SK-N-SH (cell line): ENCODE data around the gene IL20. TPM values are rescaled to one million over a fixed set of nuclear protein-coding genes. Genes with fewer than 3 reads are reported as not detected.
A peak's percentile ranks its signal among the peaks of the same experiment; 100 is the strongest.

Source experiments
- CTCF ChIA-PET: fragments of 300-600, 350-600 bp; formaldehyde crosslinking; extraction: SDS; loops from one replicate; lab custom pipeline; 2021; lab: Yijun Ruan, JAX
- POLR2A ChIA-PET: fragments of 350-600 bp; sonication (Branson Sonifier 250); formaldehyde crosslinking; extraction: SDS; loops from one replicate; lab custom pipeline; 2020; ENCODE audit warnings: antibody characterized with exemption, inconsistent platforms; lab: Yijun Ruan, JAX
- DNase-seq: peaks from one replicate; pipeline ENCODE4 v3.0.0; 2012
- H2AFZ ChIP-seq: fragments of 200-600 bp; sonication (generic); 2 replicates; pipeline ENCODE4 v1.8.1; 2016; ENCODE audit warnings: antibody characterized with exemption, mild to moderate bottlenecking, low read depth
- H3F3A ChIP-seq: fragments of 200-600 bp; sonication (generic); replicated peaks from 2 replicates; pipeline ENCODE3; 2016; ENCODE audit warnings: antibody characterized with exemption, mild to moderate bottlenecking; ENCODE audit not compliant: insufficient read depth
- H3K27ac ChIP-seq, 2 experiments: fragments of 200-500 bp in 1 of 2; fragments of 200-600 bp in 1 of 2; sonication (Bioruptor generic) in 1 of 2; sonication (generic), shearing (Covaris generic) in 1 of 2; 2 replicates each; pipeline versions ENCODE4 v1.5.1 to v1.6.1; 2014 to 2016; ENCODE audit warnings: low read depth in 2 of 2, inconsistent platforms in 1 of 2, low read length in 1 of 2, mild to moderate bottlenecking in 1 of 2, mixed read lengths in 1 of 2
- H3K27me3 ChIP-seq: fragments of 200-600 bp; sonication (generic), shearing (Covaris generic); 2 replicates; pipeline ENCODE4 v1.6.1; 2016; ENCODE audit warnings: mixed run types; ENCODE audit not compliant: insufficient read depth
- H3K36me3 ChIP-seq, 2 experiments: fragments of 200-500 bp in 1 of 2; fragments of 200-600 bp in 1 of 2; sonication (Bioruptor generic) in 1 of 2; sonication (generic) in 1 of 2; replicated peaks in 1 of 2; 2 replicates each; pipeline versions ENCODE3 to v1.5.1; 2014 to 2016; ENCODE audit warnings: low read length in 1 of 2, mild to moderate bottlenecking in 1 of 2; ENCODE audit not compliant: insufficient read depth in 2 of 2, control insufficient read depth in 1 of 2
- H3K4me1 ChIP-seq, 2 experiments: fragments of 200-500 bp in 1 of 2; fragments of 200-600 bp in 1 of 2; sonication (Bioruptor generic) in 1 of 2; sonication (generic), shearing (Covaris generic) in 1 of 2; 2 replicates each; pipeline versions ENCODE4 v1.5.1 to v1.6.1; 2014 to 2016; ENCODE audit warnings: low read depth in 1 of 2, low read length in 1 of 2, mixed run types in 1 of 2; ENCODE audit not compliant: insufficient read depth in 2 of 2, control insufficient read depth in 1 of 2
- H3K4me2 ChIP-seq: fragments of 200-600 bp; sonication (generic), shearing (Covaris generic); 2 replicates; pipeline ENCODE4 v1.6.1; 2017; ENCODE audit warnings: mixed run types
- H3K4me3 ChIP-seq, 2 experiments: fragments of 200-500 bp in 1 of 2; fragments of 200-600 bp in 1 of 2; sonication (Bioruptor generic) in 1 of 2; sonication (generic), shearing (Covaris generic) in 1 of 2; 2 replicates each; pipeline versions ENCODE4 v1.5.1 to v1.8.1; 2014 to 2016; ENCODE audit warnings: low read depth in 2 of 2, inconsistent platforms in 1 of 2, low read length in 1 of 2, mild to moderate bottlenecking in 1 of 2, mixed read lengths in 1 of 2, moderate library complexity in 1 of 2
- H3K79me2 ChIP-seq: fragments of 200-600 bp; sonication (generic); 2 replicates; pipeline ENCODE4 v1.8.1; 2017; ENCODE audit warnings: mild to moderate bottlenecking; ENCODE audit not compliant: insufficient read depth
- H3K9ac ChIP-seq: fragments of 200-600 bp; sonication (generic); 2 replicates; pipeline ENCODE4 v1.6.1; 2017; ENCODE audit warnings: mixed run types
- H3K9me2 ChIP-seq: fragments of 200-600 bp; sonication (generic); 2 replicates; pipeline ENCODE4 v1.6.1; 2017; ENCODE audit warnings: mixed run types
- H3K9me3 ChIP-seq: fragments of 200-600 bp; sonication (generic); 2 replicates; pipeline ENCODE4 v1.6.1; 2017; ENCODE audit warnings: mixed run types, mild to moderate bottlenecking, moderate library complexity
- H4K20me1 ChIP-seq: fragments of 200-600 bp; sonication (generic); 2 replicates; pipeline ENCODE4 v1.6.1; 2017; ENCODE audit warnings: mild to moderate bottlenecking, mixed run types; ENCODE audit not compliant: insufficient read depth
- CTCF ChIP-seq: fragments of 200-600 bp; sonication (generic); IDR thresholded peaks from 2 replicates; pipeline ENCODE4 v1.6.1; 2017; ENCODE audit warnings: antibody characterized with exemption, mild to moderate bottlenecking, moderate library complexity
- MEF2A ChIP-seq: IDR thresholded peaks from 2 replicates; pipeline ENCODE4 v1.4.0; 2012; ENCODE audit warnings: low read depth, borderline replicate concordance
- MXI1 ChIP-seq: IDR thresholded peaks from 2 replicates; pipeline ENCODE4 v1.6.1; 2012; ENCODE audit warnings: mild to moderate bottlenecking, low read depth, low read length, improper control_type of control experiment
- NFIC ChIP-seq: IDR thresholded peaks from 2 replicates; pipeline ENCODE4 v1.4.0; 2012; ENCODE audit warnings: borderline replicate concordance
- RAD21 ChIP-seq: IDR thresholded peaks from 2 replicates; pipeline ENCODE4 v1.6.1; 2012; ENCODE audit warnings: mild to moderate bottlenecking, low read length
- RCOR1 ChIP-seq: fragments of 150-350 bp; IDR thresholded peaks from 2 replicates; pipeline ENCODE4 v1.6.1; 2017; ENCODE audit warnings: antibody characterized with exemption, low read length
- REST ChIP-seq: IDR thresholded peaks from 2 replicates; pipeline ENCODE4 v1.6.1; 2012; ENCODE audit warnings: mild to moderate bottlenecking, low read depth, low read length, moderate library complexity
- SMC3 ChIP-seq: IDR thresholded peaks from 2 replicates; pipeline ENCODE4 v1.6.1; 2012; ENCODE audit warnings: low read depth, low read length, improper control_type of control experiment
- WGBS: methylation state at CpG from one replicate; pipeline ENCODE4 v1.1.6; 2017; ENCODE audit warnings: low lambda C conversion rate; 5-methylcytosine and 5-hydroxymethylcytosine counted together
- polyA plus RNA-seq, 3 experiments: library from polyadenylated mRNA; depleted of rRNA; stranded (reverse); fragments of >200 nt; gene quantifications; 2 replicates each; pipeline ENCODE4 v1.2.3, GENCODE V29; 2012

The IL20 gene
- polyA plus RNA-seq, 1 of the 3 experiments (the other 2 are of a cell fraction), result not detected

GRCh38 chr1:206911064-206911663 is 45.7 kb downstream of the IL20 start:
- H3K4me2 ChIP-seq, result no peak overlapping the region
- no peaks in the 10 kb centered on the region for H4K20me1 ChIP-seq
- H3K9me3 ChIP-seq, result no peaks in the 10 kb centered on the region
- no peaks in the 10 kb centered on the region for H3K79me2 ChIP-seq
- no peak overlapping the region for H3K27ac ChIP-seq
- DNase-seq, result peak; percentile 77
- no peak overlapping the region for H3K9ac ChIP-seq
- peak; percentile 91 for TF ChIP-seq CTCF
- peak; percentile 74; the same call in 1 of the 2 replicates for TF ChIP-seq REST
- TF ChIP-seq RAD21, result peak; percentile 76
- no peak for TF ChIP-seq MEF2A
- TF ChIP-seq SMC3, result peak; percentile 51
- peaks cover 36% of the 10 kb centered on the region for H3K27me3 ChIP-seq
- CTCF ChIA-PET, result interaction anchor here (0.7 to 9.4 kb wide), 50 partner anchors 9 to 431 kb away, joined by 3 to 380 read pairs (median 8); partner anchors contain the start of genes DYRK3, FCMR, IL20 and IL24
- no peak overlapping the region for H3K4me3 ChIP-seq
- H3K36me3 ChIP-seq, result no peaks in the 10 kb centered on the region
- POLR2A ChIA-PET, result no interaction called here
- no peaks in the 10 kb centered on the region for H3F3A ChIP-seq
- no peak overlapping the region for H2AFZ ChIP-seq
- WGBS, result 0% methylated on average over 1 of the region's 1 CpG
- H3K9me2 ChIP-seq, result no peaks in the 10 kb centered on the region
- H3K4me1 ChIP-seq, result peaks cover 0 to 10% of the 10 kb centered on the region in 2 experiments; a peak in 1 of 4 replicates

GRCh38 chr1:206912445-206913095 is 47.1 kb downstream of the IL20 start:
- TF ChIP-seq NFIC (no peak), RCOR1 (peak; percentile 52; the same call in 1 of the 2 replicates), SMC3 (peak; percentile 95), MXI1 (0 out of 2 replicates have a peak, but pooled peaks have one; percentile 38), CTCF (peak; percentile 81), RAD21 (peak; percentile 92)
- H3K36me3 ChIP-seq, result no peaks in the 10 kb centered on the region
- H3K9ac ChIP-seq, result no peak overlapping the region
- H3K9me2 ChIP-seq, result no peaks in the 10 kb centered on the region
- no peak overlapping the region; a peak in 1 of 4 replicates for H3K4me3 ChIP-seq
- no peak overlapping the region for H3K27ac ChIP-seq
- ChIA-PET CTCF (interaction anchor here (0.5 to 9.4 kb wide), 78 partner anchors 10 to 884 kb away, joined by 3 to 380 read pairs (median 6); partner anchors contain the start of genes DYRK3, FCMR, IL10 and IL20), POLR2A (no interaction called here)
- DNase-seq, result peak; percentile 81
- peaks cover 0 to 10% of the 10 kb centered on the region in 2 experiments; a peak in 1 of 4 replicates for H3K4me1 ChIP-seq
- H3K4me2 ChIP-seq, result no peak overlapping the region
- no peak overlapping the region for H2AFZ ChIP-seq
- peaks cover 43% of the 10 kb centered on the region for H3K27me3 ChIP-seq
- H4K20me1 ChIP-seq, result no peaks in the 10 kb centered on the region
- WGBS, result 22% methylated on average over 7 of the region's 7 CpGs
- H3F3A ChIP-seq, result no peaks in the 10 kb centered on the region
- no peaks in the 10 kb centered on the region for H3K79me2 ChIP-seq
- H3K9me3 ChIP-seq, result no peaks in the 10 kb centered on the region
